Stomach (tissue), 9 donors: ENCODE results near the gene TECPR1. TPM values are rescaled to one million over a fixed set of nuclear protein-coding genes. Genes with fewer than 3 reads are reported as not detected.
A peak's percentile ranks its signal among the peaks of the same experiment; 100 is the strongest.

Experiments
- DNase-seq, 2 donors: peaks; one replicate each; pipeline versions ENCODE4 v3.0.0 to v3.0.0-alpha.2; 2013 to 2019
- H3K27ac ChIP-seq, 5 donors: fragments of 200-600 bp in 4 of 5; sonication (generic) in 4 of 5; one replicate each; pipeline ENCODE4 v1.5.1; 2013 to 2019; ENCODE audit warnings: mild to moderate bottlenecking in 1 of 5, moderate library complexity in 1 of 5
- H3K27me3 ChIP-seq, 3 donors: fragments of 200-600 bp; sonication (generic); one replicate each; pipeline ENCODE4 v1.5.1; 2017 to 2019; ENCODE audit warnings: mixed run types in 1 of 3
- H3K36me3 ChIP-seq, 4 donors: fragments of 200-600 bp; sonication (generic); 1 replicate in 3 of 4; 2 replicates in 1 of 4; pipeline ENCODE4 v1.5.1; 2016 to 2019
- H3K4me1 ChIP-seq, 4 donors: fragments of 200-600 bp; sonication (generic); one replicate each; pipeline ENCODE4 v1.5.1; 2016 to 2019
- H3K4me3 ChIP-seq, 4 donors: fragments of 200-600 bp; sonication (generic) in 3 of 4; one replicate each; pipeline ENCODE4 v1.5.1; 2016 to 2019; ENCODE audit warnings: mild to moderate bottlenecking in 1 of 4
- H3K9me3 ChIP-seq, 4 donors: fragments of 200-600 bp; sonication (generic); one replicate each; pipeline ENCODE4 v1.5.1; 2016 to 2019
- EP300 ChIP-seq: sonication (generic); formaldehyde crosslinking; IDR thresholded peaks from one replicate; pipeline ENCODE4 v1.6.1; 2017; ENCODE audit warnings: antibody characterized with exemption
- POLR2A ChIP-seq, 4 donors: fragments of 450-650 bp; IDR thresholded peaks; one replicate each; pipeline ENCODE4 v1.6.1; 2016; ENCODE audit warnings: antibody characterized with exemption in 4 of 4, control low read depth in 2 of 4, mild to moderate bottlenecking in 1 of 4, moderate library complexity in 1 of 4
- POLR2AphosphoS5 ChIP-seq, 3 donors: sonication (generic); formaldehyde crosslinking; IDR thresholded peaks; one replicate each; pipeline ENCODE4 v1.6.1; 2016; ENCODE audit warnings: antibody characterized with exemption in 3 of 3
- WGBS, 5 donors: extraction: QIAGEN DNeasy Blood & Tissue Kit in 3 of 5; methylation state at CpG; one replicate each; pipeline versions ENCODE4 v1.1.5 to v1.1.7; 2013 to 2018; 5-methylcytosine and 5-hydroxymethylcytosine counted together
- intact Hi-C: fragments of 100-400 bp; cut with DNase I; formaldehyde crosslinking; loops from one replicate; pipeline ENCODE4 v1.15.1; 2023; ENCODE audit warnings: low total_unique reads
- polyA plus RNA-seq, 3 donors: library from polyadenylated mRNA; stranded (reverse); fragments of 200-250 nt; gene quantifications; one replicate each; pipeline ENCODE4 v1.2.3, GENCODE V29; 2013
- total RNA-seq, 5 donors: library from RNA; depleted of rRNA; stranded (reverse); fragments of >200 nt; gene quantifications; one replicate each; pipeline versions ENCODE4 v1.1.0 to v1.2.3, GENCODE V29; 2014 to 2016
- TF ChIP-seq, protein P1 (sequence below), 7 experiments: fragments of 450-650 bp in 4 of 7; fragments of 200-600 bp in 3 of 7; sonication (generic) in 3 of 7; IDR thresholded peaks; one replicate each; pipeline ENCODE4 v1.5.1; 2016 to 2019; ENCODE audit warnings: antibody characterized with exemption in 7 of 7, control low read depth in 2 of 7, mild to moderate bottlenecking in 1 of 7
- donor health status: healthy with polysubstance abuse.
- donor health status: Bipolar disorder and iron deficiency.
- donor health status: healthy.

Gene TECPR1
- total and polyA plus RNA-seq, 8 donors, result 8.8 to 70.7 (median 28.8) TPM

DNA sequence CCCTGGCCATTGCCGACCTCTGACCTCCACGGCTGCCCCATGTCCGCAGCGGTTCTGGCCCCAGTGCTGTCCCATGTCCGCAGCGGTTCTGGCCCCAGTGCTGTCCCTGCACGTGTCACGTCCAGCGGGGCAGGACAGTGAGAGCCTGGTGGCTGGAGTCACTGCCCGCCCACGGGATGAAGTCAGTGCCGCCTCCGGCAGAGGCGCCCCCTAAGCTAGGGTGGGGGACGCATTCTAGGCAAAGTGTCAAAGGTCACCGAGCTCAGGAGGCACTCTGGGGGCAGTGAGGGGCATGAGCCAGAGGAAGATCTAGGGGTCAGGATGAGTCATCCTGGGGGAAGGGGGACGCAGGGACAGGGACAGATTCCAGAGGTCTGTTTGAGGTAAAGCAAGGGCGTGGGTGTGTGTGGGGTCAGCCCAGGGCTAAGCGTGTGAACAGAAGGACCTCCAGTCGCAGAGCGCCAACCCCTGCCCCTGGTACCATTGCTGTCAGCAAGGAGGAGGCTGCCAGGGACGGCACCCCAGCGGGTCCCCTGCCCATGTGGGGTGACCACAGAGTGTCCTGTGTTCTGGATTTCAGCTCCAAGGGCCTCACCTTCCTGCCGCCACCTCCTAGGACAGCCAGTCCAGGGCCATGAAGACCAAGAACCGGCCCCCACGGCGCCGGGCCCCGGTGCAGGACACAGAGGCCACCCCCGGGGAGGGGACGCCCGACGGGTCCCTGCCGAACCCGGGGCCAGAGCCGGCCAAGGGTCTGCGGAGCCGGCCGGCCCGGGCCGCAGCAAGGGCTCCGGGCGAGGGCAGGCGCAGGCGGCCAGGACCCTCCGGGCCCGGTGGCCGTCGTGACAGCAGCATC lies 40.1 kb downstream of the TECPR1 start:
- H3K9me3 ChIP-seq, result no peaks in the 10 kb centered on the region
- no peak for DNase-seq
- intact Hi-C loops, result no loop called here
- peak overlapping the region; percentile 47 to 55 (median 50) for H3K4me3 ChIP-seq
- H3K27ac ChIP-seq, result peak overlapping the region; percentile 69 to 83 (median 78)
- H3K27me3 ChIP-seq, result peaks cover 0 to 22% (median 7%) of the 10 kb centered on the region in 3 donors
- TF ChIP-seq EP300, result no peak
- TF ChIP-seq POLR2AphosphoS5 (IDR thresholded peaks at IDR 0.05), result no peak
- TF ChIP-seq POLR2A (IDR thresholded peaks at IDR 0.05), result no peak
- TF ChIP-seq, protein P1, sequence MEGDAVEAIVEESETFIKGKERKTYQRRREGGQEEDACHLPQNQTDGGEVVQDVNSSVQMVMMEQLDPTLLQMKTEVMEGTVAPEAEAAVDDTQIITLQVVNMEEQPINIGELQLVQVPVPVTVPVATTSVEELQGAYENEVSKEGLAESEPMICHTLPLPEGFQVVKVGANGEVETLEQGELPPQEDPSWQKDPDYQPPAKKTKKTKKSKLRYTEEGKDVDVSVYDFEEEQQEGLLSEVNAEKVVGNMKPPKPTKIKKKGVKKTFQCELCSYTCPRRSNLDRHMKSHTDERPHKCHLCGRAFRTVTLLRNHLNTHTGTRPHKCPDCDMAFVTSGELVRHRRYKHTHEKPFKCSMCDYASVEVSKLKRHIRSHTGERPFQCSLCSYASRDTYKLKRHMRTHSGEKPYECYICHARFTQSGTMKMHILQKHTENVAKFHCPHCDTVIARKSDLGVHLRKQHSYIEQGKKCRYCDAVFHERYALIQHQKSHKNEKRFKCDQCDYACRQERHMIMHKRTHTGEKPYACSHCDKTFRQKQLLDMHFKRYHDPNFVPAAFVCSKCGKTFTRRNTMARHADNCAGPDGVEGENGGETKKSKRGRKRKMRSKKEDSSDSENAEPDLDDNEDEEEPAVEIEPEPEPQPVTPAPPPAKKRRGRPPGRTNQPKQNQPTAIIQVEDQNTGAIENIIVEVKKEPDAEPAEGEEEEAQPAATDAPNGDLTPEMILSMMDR (IDR thresholded peaks at IDR 0.05), result no peak
- H3K36me3 ChIP-seq, result peaks cover 5 to 28% (median 25%) of the 10 kb centered on the region in 4 donors
- 61 to 79% (median 75%) methylated on average over 15 to 49 of the region's 49 CpGs for WGBS, 5 donors
- peaks cover 17 to 47% (median 32%) of the 10 kb centered on the region in 4 donors for H3K4me1 ChIP-seq

DNA sequence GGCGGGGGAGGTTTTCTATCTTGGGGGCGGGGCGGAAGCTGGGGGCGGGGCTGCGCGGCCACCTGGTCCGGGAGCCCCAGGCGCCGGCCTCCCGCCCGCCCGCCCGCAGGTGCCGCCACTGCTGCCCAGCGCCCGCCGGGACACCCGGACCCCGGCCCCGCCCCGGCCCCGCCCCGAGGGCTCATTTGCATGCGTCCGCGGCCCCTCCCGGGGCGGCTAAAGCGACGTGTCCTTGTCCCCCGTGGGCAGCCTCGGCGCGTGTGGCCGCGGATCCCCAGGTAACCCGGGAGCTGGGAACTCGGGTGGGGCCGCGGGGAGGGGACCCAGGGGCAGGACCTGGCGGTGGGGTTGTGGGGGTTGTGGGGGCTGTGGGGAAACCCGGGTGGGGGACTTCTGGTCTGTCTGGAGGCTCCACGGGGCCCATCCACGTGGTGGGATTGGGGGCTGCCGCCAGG lies 40.8 kb downstream of the TECPR1 start, which contains the start of gene BHLHA15:
Gene BHLHA15 (plus strand): TSS at position 219 of the 455 bp plus-strand sequence. CDS start 871 bp downstream, outside the sequence.
- DNase-seq, result peak; percentile 81 to 90
- Histone ChIP-seq H3K27ac (peak within 1 kb of the TSS; percentile 69 to 83 (median 78)), H3K4me1 (peaks cover 17 to 47% (median 32%) of the 10 kb centered on the region in 4 donors), H3K36me3 (peaks cover 6 to 28% (median 25%) of the 10 kb centered on the region in 4 donors), H3K9me3 (no peaks in the 10 kb centered on the region), H3K4me3 (peak within 1 kb of the TSS; percentile 47 to 55 (median 50)), H3K27me3 (peaks cover 0 to 22% (median 7%) of the 10 kb centered on the region in 3 donors)
- TF ChIP-seq POLR2AphosphoS5 (IDR thresholded peaks at IDR 0.05), result no peak
- no peak for TF ChIP-seq EP300
- TF ChIP-seq, protein P1 (IDR thresholded peaks at IDR 0.05), result no peak
- no peak for TF ChIP-seq POLR2A (IDR thresholded peaks at IDR 0.05)
- 1 to 5% (median 3%) methylated on average over 12 to 35 of the region's 45 CpGs; no CpG with 5 or more reads in 1 of the 5 donors for WGBS, 5 donors
- intact Hi-C loops, result no loop called here

DNA sequence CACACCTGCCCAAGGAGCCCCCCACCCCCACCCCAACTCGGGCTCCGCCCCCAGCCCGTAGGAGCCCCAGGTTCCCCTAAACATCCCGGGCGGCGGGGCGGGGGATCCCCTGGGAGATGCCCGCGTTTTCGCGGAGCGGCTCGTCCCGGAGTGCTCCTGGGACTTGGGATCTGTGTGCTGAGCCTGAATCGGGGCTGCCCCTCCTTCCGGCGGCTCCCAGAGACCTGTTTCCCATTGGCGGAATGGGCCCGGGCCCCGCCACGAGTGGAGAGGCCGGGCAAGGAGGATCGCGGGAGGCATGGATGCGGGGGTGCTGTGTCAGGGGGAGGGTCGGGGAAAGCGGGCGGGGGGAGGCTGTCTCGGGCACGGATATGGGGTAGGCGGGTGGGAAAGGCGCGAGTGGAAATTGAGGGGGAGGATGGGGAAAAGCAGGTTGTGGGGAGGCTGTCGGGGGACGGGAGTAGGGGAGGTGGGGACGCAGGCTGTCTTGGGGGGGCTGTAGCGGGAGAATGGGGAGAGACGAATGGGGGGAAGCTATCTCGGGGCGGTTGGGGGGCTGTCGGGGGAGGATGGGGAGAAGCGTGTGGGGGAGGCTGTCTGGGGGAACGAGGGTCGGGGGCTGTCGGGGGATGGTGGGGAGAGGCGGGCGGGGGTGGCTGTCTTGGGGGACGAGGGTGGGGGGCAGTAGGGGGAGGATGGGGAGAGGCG lies 41.4 kb downstream of the TECPR1 start:
- WGBS, 5 donors, result 2 to 9% (median 3%) methylated on average over 22 to 47 of the region's 49 CpGs
- Histone ChIP-seq H3K36me3 (peaks cover 8 to 28% (median 25%) of the 10 kb centered on the region in 4 donors), H3K27me3 (peaks cover 0 to 22% (median 7%) of the 10 kb centered on the region in 3 donors), H3K27ac (peak overlapping the region; percentile 20 to 61 (median 56)), H3K9me3 (no peaks in the 10 kb centered on the region), H3K4me1 (peaks cover 17 to 44% (median 31%) of the 10 kb centered on the region in 4 donors), H3K4me3 (peak overlapping the region; percentile 47 to 55 (median 50))
- intact Hi-C loops, result no loop called here
- TF ChIP-seq, protein P1 (IDR thresholded peaks at IDR 0.05), result no peak
- TF ChIP-seq POLR2AphosphoS5 (IDR thresholded peaks at IDR 0.05), result no peak
- no peak for TF ChIP-seq EP300
- no peak for TF ChIP-seq POLR2A (IDR thresholded peaks at IDR 0.05)
- DNase-seq, result peak in 1 of 2 donors; percentile 57
